Neural progenitor cell (in vitro differentiated cells): ENCODE results near the gene CBL.

Experiments
- CTCF ChIP-seq: fragments of 200-600 bp; sonication (generic); IDR thresholded peaks from 2 replicates; pipeline ENCODE4 v1.5.1; 2017; ENCODE audit warnings: antibody characterized with exemption, mild to moderate bottlenecking
- EZH2 ChIP-seq: fragments of 200-600 bp; sonication (generic); IDR thresholded peaks from 2 replicates; pipeline ENCODE4 v1.6.1; 2017; ENCODE audit warnings: antibody characterized with exemption, mild to moderate bottlenecking, moderate library complexity
- EZH2phosphoT487 ChIP-seq: fragments of 200-600 bp; sonication (generic); IDR thresholded peaks from 2 replicates; pipeline ENCODE4 v1.6.1; 2017; ENCODE audit warnings: antibody characterized with exemption

GRCh38 chr11:119185981-119186634, 20.0 kb upstream of the CBL start:
- TF ChIP-seq CTCF (no peak), EZH2phosphoT487 (no peak), EZH2 (no peak)
